ENCODE results near the gene PPP6R1.

GRCh38 chr19:55273978-55274707 lies 15.3 kb upstream of the PPP6R1 start:
- no peak for TF ChIP-seq POLR2AphosphoS5 (IDR thresholded peaks at IDR 0.05; ENCODE audit: borderline replicate concordance, low read depth, low read length)
- no peak for TF ChIP-seq EZH2 (IDR thresholded peaks at IDR 0.05)
- no peak for TF ChIP-seq FOXP2 (optimal IDR thresholded peaks at IDR 0.05; ENCODE audit: control extremely low read depth, extremely low read length, insufficient read depth)
